Body of pancreas (tissue), 4 donors: ENCODE data around the gene BTBD18. TPM values are rescaled to one million over a fixed set of nuclear protein-coding genes. Genes with fewer than 3 reads are reported as not detected.

Source experiments
- ATAC-seq: fragments of 150-250 bp; one replicate; pipeline ENCODE4 v1.9.1; 2016
- DNase-seq, 4 donors: peaks; one replicate each; pipeline ENCODE4 v3.0.0-alpha.2; 2019
- H3K27ac ChIP-seq, 4 donors: fragments of 200-600 bp; sonication (generic); 1 replicate in 3 of 4; 2 replicates in 1 of 4; pipeline versions ENCODE4 v1.5.1 to v1.6.1; 2016 to 2019; ENCODE audit warnings: mild to moderate bottlenecking in 1 of 4, mixed read lengths in 1 of 4, moderate library complexity in 1 of 4
- H3K27me3 ChIP-seq, 2 donors: fragments of 200-600 bp; sonication (generic); one replicate each; pipeline ENCODE4 v1.6.0; 2016; ENCODE audit warnings: mild to moderate bottlenecking in 1 of 2
- H3K36me3 ChIP-seq, 2 donors: fragments of 200-600 bp; sonication (generic); replicated peaks in 1 of 2; 2 replicates each; pipeline ENCODE4 v1.5.1; 2016; ENCODE audit warnings: low read depth in 2 of 2; ENCODE audit not compliant: insufficient read depth in 1 of 2
- H3K4me1 ChIP-seq: fragments of 200-600 bp; sonication (generic); one replicate; pipeline ENCODE4 v1.6.0; 2016
- H3K4me3 ChIP-seq, 2 donors: fragments of 200-600 bp; sonication (generic); 1 replicate in 1 of 2; 2 replicates in 1 of 2; pipeline ENCODE4 v1.5.1; 2016 to 2019
- H3K9me3 ChIP-seq, 3 donors: fragments of 200-600 bp; sonication (generic); 1 replicate in 2 of 3; 2 replicates in 1 of 3; pipeline ENCODE4 v1.5.1; 2016
- POLR2A ChIP-seq, 3 donors: fragments of 450-650 bp; IDR thresholded peaks; one replicate each; pipeline ENCODE4 v1.6.1; 2016; ENCODE audit warnings: antibody characterized with exemption in 3 of 3, mild to moderate bottlenecking in 2 of 3
- WGBS, 2 donors: methylation state at CpG; one replicate each; pipeline ENCODE4 v1.1.5; 2017; 5-methylcytosine and 5-hydroxymethylcytosine counted together
- intact Hi-C: fragments of 100-400 bp; cut with DNase I; formaldehyde crosslinking; loops from one replicate; pipeline ENCODE4 v1.15.1; 2023
- total RNA-seq, 2 donors: library from RNA; depleted of rRNA; stranded (reverse); fragments of >200 nt; gene quantifications; one replicate each; pipeline ENCODE4 v1.1.0, GENCODE V29; 2016
- TF ChIP-seq, protein P1 (sequence below), 7 experiments: fragments of 450-650 bp in 4 of 7; fragments of 200-600 bp in 3 of 7; sonication (generic) in 3 of 7; IDR thresholded peaks; one replicate each; pipeline ENCODE4 v1.5.1; 2016 to 2019; ENCODE audit warnings: antibody characterized with exemption in 7 of 7

Gene BTBD18
- total RNA-seq, 2 donors from 2014 or later: not detected

DNA sequence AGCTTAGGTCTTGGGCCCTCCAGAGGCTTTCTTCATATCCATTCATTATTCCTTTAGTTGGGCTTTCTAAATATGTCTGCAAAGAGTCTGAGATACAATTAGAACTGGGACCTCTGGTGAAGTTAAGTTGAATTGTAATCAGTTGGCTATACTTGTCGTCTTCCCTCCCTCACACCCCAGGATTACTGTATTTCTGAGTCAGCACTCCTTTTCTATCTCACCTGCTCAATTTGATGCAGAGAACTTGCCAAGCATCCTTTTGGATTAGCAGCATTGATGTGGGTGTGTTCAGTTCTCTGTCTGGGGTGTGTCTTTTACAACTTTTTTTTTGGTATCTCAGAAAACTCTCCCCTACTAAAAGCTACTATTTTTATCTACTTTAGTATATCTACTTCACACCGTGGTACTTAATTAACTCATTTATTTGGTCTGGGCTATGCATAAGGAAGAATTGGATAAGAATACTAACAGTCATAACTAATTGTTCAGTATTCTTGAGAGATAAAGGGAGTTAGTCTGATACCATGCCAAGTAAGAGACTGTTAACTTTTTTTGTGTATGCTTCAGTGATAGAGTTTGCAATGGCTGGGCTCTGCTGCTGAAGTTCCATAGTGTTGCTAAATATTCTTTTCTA, 25.1 kb upstream of the BTBD18 start:
- no peaks in the 10 kb centered on the region for H3K27me3 ChIP-seq
- no peaks in the 10 kb centered on the region for H3K9me3 ChIP-seq
- H3K36me3 ChIP-seq: no peaks in the 10 kb centered on the region
- ATAC-seq (no peak), DNase-seq (no peak)
- peak overlapping the region; percentile 52 to 89 (median 81) for H3K27ac ChIP-seq
- no peak overlapping the region for H3K4me3 ChIP-seq
- intact Hi-C loops: no loop called here
- 5 to 20% methylated on average over 2 of the region's 2 CpGs for WGBS, 2 donors
- no peak for TF ChIP-seq POLR2A (IDR thresholded peaks at IDR 0.05)
- TF ChIP-seq, protein P1, sequence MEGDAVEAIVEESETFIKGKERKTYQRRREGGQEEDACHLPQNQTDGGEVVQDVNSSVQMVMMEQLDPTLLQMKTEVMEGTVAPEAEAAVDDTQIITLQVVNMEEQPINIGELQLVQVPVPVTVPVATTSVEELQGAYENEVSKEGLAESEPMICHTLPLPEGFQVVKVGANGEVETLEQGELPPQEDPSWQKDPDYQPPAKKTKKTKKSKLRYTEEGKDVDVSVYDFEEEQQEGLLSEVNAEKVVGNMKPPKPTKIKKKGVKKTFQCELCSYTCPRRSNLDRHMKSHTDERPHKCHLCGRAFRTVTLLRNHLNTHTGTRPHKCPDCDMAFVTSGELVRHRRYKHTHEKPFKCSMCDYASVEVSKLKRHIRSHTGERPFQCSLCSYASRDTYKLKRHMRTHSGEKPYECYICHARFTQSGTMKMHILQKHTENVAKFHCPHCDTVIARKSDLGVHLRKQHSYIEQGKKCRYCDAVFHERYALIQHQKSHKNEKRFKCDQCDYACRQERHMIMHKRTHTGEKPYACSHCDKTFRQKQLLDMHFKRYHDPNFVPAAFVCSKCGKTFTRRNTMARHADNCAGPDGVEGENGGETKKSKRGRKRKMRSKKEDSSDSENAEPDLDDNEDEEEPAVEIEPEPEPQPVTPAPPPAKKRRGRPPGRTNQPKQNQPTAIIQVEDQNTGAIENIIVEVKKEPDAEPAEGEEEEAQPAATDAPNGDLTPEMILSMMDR (IDR thresholded peaks at IDR 0.05): no peak
- H3K4me1 ChIP-seq: peaks cover 94% of the 10 kb centered on the region

DNA sequence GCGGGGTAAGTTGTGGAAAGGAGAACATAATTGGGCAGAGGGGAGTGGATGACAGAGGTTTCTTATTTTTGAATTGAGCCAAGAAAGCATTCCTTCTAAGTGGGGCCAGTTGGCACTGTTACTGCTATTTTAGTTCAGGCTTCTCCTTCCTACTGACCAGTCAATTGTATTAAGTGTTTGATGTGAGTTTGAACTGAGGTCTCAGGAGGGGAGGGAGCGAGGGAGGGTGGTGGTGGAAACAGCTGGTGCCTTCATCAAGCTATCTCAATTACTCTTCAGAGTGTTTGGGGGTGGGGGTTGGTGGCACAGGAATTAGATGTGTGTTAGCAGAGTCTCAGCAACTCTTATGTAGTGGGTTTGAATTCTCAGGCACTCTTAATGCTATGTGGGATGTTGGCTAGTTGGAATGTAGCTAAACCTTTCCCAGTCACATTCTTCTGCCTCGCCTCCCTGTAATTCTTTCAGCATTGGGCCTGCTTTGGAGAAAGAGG, 24.5 kb upstream of the BTBD18 start:
- DNase-seq (no peak), ATAC-seq (no peak)
- 67 to 72% methylated on average over 3 of the region's 3 CpGs for WGBS, 2 donors
- Histone ChIP-seq H3K4me1 (peaks cover 93% of the 10 kb centered on the region), H3K36me3 (no peaks in the 10 kb centered on the region), H3K27me3 (no peaks in the 10 kb centered on the region), H3K9me3 (no peaks in the 10 kb centered on the region), H3K4me3 (no peak overlapping the region), H3K27ac (peak overlapping the region; percentile 52 to 89 (median 81))
- intact Hi-C loops: no loop called here
- TF ChIP-seq, protein P1 (IDR thresholded peaks at IDR 0.05): no peak
- TF ChIP-seq POLR2A (IDR thresholded peaks at IDR 0.05): no peak

DNA sequence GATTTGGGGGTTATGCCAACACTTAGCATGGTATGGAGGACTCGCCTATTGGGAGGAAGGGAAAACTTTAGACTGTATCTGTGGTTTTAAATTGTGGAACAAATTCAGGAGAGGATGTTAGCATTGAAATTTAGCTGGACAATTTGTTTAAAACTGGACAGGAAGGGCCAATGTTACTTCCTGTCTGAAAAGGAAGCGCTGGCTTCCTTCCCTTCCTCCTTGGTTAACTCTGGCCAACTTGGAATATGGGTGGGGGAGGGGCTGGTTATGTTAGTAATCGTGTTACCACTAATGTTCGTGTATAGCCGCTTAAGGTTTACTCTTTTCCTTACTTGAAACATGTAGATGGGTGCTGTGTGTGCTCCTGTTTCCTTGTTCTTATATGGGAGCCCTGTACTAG, 23.9 kb upstream of the BTBD18 start:
- Histone ChIP-seq H3K36me3 (no peaks in the 10 kb centered on the region), H3K9me3 (no peaks in the 10 kb centered on the region), H3K27me3 (no peaks in the 10 kb centered on the region), H3K27ac (peak overlapping the region; percentile 52 to 89 (median 81)), H3K4me1 (peaks cover 93% of the 10 kb centered on the region), H3K4me3 (no peak overlapping the region)
- intact Hi-C loops: no loop called here
- TF ChIP-seq, protein P1 (IDR thresholded peaks at IDR 0.05): no peak
- TF ChIP-seq POLR2A (IDR thresholded peaks at IDR 0.05): no peak
- DNase-seq (no peak), ATAC-seq (no peak)
- 41 to 49% methylated on average over 5 of the region's 5 CpGs for WGBS, 2 donors

DNA sequence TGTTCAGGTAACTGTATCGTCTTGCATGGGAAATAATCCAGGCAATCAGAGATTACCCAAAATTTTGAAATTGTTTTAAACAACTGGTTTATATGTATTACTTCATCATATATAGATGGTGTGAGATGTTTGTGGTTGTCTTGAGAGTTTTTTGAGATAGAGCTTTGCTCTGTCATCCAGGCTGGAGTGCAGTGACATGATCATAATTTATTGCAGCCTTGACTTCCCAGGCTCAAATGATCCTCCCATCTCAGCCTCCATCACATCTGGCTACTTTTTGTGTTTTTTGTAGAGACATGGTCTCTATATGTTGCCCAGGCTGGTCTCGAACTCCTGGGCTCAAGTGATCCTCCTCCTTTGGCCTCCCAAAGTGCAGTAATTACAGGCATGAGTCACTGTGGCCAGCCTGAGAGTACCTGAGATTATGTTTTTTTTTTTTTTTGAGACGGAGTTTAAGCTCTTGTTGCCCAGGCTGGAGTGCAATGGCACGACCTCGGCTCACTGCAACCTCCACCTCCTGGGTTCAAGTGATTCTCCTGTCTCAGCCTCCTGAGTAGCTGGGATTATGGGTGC, 21.5 kb upstream of the BTBD18 start:
- H3K27me3 ChIP-seq: no peaks in the 10 kb centered on the region
- WGBS, 2 donors: 73 to 87% methylated on average over 5 of the region's 5 CpGs
- H3K4me3 ChIP-seq: no peak overlapping the region
- peaks cover 89% of the 10 kb centered on the region for H3K4me1 ChIP-seq
- no peaks in the 10 kb centered on the region for H3K9me3 ChIP-seq
- DNase-seq (no peak), ATAC-seq (no peak)
- TF ChIP-seq, protein P1 (IDR thresholded peaks at IDR 0.05): no peak
- TF ChIP-seq POLR2A (IDR thresholded peaks at IDR 0.05): no peak
- peak overlapping the region in 1 of 4 donors; percentile 8 for H3K27ac ChIP-seq
- no peaks in the 10 kb centered on the region for H3K36me3 ChIP-seq
- intact Hi-C loops: no loop called here
